Testis (tissue), 2 donors: Measurements from ENCODE around the gene CD40LG.

Experiments
- CTCF ChIP-seq, 3 experiments: fragments of 450-650 bp in 2 of 3; fragments of 200-600 bp in 1 of 3; sonication (generic) in 1 of 3; IDR thresholded peaks; one replicate each; pipeline ENCODE4 v1.5.1; 2016 to 2019; ENCODE audit warnings: antibody characterized with exemption in 3 of 3, mild to moderate bottlenecking in 2 of 3, moderate library complexity in 1 of 3
- POLR2A ChIP-seq: fragments of 450-650 bp; IDR thresholded peaks from one replicate; pipeline ENCODE4 v1.6.1; 2017; ENCODE audit warnings: antibody characterized with exemption, mild to moderate bottlenecking, moderate library complexity

GRCh38 chrX:136662104-136662503 is 14.1 kb downstream of the CD40LG start:
- no peak for TF ChIP-seq CTCF (IDR thresholded peaks at IDR 0.05)
- TF ChIP-seq POLR2A = no peak
